Erythroblast (primary cell): Measurements from ENCODE around the gene TUBB.

Experiments used
- DNase-seq, 2 experiments: peaks; one replicate each; lab custom pipeline; 2025; lab: John Stamatoyannopoulos, UW
- GATA1 ChIP-seq: IDR thresholded peaks from 2 replicates; pipeline ENCODE4 v1.6.1; 2011; ENCODE audit warnings: low read depth, mild to moderate bottlenecking, control low read depth, low read length, moderate library complexity
- POLR2A ChIP-seq: IDR thresholded peaks from 2 replicates; pipeline ENCODE4 v1.6.1; 2011; ENCODE audit warnings: mild to moderate bottlenecking, low read length

TUBB gene

DNA sequence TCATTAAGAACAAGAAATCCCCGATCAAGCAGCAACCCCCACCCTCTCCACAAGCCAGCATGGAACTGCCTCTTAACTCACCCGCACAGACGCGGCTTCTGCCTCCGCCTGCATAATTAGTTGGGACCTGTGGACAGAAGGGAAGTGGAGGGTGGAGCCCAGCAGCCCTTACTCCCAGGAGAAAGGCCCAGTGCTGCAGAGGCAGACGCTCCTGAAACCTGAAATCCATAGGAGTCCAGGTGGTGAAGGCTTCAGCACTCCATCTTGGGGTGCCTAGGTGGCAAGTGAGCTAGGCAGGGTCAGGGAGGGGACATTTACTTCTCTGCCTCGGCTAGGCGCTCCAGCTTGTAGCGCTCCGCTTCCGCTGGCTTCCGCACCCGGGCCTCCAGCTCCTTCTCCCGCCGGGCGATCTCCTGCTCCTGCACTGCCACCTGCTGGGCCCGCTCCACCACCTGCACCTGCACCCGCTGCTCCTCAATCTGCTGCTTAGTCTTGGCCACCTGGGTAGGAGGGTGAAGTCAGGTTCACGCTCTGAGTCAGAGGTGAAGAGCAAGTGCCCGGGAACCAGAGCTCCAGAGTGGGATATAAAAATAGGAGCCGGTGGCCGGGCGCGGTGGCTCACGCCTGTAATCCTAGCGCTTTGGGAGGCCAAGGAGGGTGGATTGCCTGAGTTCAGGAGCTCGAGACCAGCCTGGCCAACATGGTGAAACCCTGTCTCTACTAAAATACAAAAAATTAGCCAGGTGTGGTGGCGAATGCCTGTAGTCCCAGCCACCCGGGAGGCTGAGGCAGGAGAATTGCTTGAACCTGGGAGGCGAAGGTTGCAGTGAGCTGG is 10.7 kb downstream of the TUBB start:
- DNase-seq, result peak; percentile 69 to 79
- TF ChIP-seq POLR2A (no peak), GATA1 (no peak)

DNA sequence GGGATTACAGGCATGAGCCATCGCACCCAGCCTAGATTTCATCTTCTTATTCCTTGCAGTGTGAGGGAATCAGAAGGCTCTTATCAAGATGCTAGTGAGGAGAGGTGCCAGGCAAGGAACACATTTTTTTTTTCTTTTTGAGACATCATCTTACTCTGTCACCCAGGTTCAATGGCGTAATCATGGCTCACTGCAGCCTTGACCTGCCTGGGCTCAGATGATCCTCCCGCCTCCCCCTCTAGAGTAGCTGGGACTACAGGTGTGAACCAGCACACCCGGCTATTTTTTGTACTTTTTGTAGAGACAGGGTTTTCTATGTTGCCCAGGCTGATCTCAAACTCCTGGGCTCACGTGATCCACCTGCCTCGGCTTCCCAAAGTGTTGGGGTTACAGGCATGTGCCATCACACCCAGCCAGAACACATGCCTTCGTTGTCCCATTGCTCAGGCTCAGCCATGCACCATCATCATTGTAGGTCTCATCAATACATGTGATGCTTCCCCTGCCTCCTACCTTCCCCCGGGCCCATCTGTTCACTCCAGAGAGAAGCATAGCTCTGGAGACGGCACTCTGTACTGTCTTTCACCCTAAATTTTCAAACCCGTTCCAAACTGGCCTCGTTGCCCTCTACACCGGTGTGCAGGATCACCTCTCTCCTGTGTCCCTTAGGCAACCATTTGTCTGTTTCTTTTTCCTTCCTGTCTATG is 12.2 kb downstream of the TUBB start:
- no peak for TF ChIP-seq POLR2A
- TF ChIP-seq GATA1, result no peak
- DNase-seq, result no peak

DNA sequence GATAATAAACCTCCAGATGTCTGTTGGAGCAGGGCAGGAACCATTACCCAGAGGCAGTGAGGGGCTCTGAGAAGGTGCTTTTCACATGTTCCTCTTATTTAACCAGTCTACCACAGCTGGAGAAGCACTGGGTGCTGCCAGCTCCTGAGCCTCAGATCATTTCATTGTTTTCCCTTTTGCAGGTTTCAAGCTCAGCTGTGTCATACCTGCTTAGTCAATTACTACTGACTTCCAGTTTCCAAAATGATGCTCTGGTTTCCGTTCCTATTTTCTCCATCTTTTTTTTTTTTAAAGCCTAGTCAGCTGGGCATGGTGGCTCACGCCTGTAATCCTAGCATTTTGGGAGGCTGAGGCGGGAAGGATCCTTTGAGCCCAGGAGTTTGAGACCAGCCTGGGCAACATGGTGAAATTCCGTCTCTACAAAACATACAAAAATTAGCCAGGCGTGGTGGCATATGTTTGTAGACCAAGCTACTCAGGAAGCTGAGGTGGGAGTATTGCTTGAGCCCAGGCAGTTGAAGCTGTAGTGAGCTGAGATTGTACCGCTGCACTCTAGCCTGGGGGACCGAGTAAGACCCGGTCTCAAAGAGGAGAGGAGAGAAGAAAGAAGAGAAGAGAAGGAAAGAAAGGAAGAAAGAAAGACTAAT is 15.6 kb downstream of the TUBB start:
- TF ChIP-seq GATA1, result no peak
- no peak for TF ChIP-seq POLR2A
- no peak for DNase-seq

- DNase-seq, result no peak
- TF ChIP-seq POLR2A (no peak), GATA1 (no peak)
These were observed 18.4 kb downstream of the TUBB start for GRCh38 chr6:30738532-30738931.

- TF ChIP-seq GATA1, result no peak
- peak; percentile 4 for TF ChIP-seq POLR2A
- DNase-seq, result no peak
These were observed 20.4 kb downstream of the TUBB start for GRCh38 chr6:30740540-30740870.

- no peak for DNase-seq
- TF ChIP-seq GATA1 (no peak), POLR2A (no peak)
These were observed 21.1 kb downstream of the TUBB start for GRCh38 chr6:30741063-30741779.

- DNase-seq, result no peak
These were observed 21.7 kb downstream of the TUBB start for GRCh38 chr6:30741789-30742315.

GRCh38 chr6:30742316-30743098 is 22.4 kb downstream of the TUBB start, which contains the start of gene FLOT1:
FLOT1 (minus strand) TSS chr6:30742687; CDS start chr6:30742189, 498 bp downstream.
- DNase-seq, result peak; percentile 93 to 96
- peak; percentile 63 for TF ChIP-seq POLR2A
- no peak for TF ChIP-seq GATA1

More at GRCh38 chr6:30741789-30742315, 21.7 kb downstream of the TUBB start:
- TF ChIP-seq GATA1 (no peak), POLR2A (peak; percentile 47)

DNA sequence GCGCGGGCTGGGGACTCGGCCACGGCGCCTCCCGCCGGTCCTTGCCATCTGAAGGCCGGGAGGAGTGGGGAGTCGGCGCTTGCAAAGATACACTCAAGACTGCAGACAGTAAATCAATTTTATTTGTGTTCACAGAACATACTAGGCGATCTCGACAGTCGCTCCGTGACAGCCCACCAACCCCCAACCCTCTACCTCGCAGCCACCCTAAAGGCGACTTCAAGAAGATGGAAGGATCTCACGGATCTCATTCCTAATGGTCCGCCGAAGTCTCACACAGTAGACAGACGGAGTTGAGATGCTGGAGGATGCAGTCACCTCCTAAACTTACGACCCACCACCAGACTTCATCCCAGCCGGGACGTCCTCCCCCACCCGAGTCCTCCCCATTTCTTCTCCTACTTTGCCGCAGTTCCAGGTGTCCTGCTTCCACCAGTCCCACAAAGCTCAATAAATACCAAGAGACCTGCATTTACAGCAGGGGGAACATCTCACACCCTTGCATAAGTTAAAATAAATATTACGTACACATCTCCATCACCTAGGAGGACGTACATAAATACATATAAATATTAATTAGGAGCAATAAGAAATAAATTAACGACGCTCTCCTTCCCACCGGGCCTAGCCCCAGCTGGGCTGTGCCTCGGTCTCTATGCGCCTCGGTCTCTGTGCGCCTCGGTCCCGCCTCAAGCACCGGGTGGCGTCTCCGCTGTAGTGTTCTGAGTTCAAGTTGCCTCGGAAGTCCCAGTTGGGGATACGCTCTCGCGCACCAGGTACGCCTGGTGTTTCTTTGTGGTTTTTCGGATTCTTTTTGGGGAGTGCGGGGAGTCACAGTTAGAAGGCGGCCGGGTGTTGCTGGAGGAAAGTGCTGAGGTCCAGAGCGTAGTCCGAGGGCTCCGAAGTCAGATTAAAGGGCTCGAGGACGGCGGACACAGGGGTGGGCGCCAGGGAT is 23.2 kb downstream of the TUBB start:
- peak; percentile 39 for TF ChIP-seq POLR2A
- no peak for TF ChIP-seq GATA1
- DNase-seq, result peak; percentile 62 to 69

DNA sequence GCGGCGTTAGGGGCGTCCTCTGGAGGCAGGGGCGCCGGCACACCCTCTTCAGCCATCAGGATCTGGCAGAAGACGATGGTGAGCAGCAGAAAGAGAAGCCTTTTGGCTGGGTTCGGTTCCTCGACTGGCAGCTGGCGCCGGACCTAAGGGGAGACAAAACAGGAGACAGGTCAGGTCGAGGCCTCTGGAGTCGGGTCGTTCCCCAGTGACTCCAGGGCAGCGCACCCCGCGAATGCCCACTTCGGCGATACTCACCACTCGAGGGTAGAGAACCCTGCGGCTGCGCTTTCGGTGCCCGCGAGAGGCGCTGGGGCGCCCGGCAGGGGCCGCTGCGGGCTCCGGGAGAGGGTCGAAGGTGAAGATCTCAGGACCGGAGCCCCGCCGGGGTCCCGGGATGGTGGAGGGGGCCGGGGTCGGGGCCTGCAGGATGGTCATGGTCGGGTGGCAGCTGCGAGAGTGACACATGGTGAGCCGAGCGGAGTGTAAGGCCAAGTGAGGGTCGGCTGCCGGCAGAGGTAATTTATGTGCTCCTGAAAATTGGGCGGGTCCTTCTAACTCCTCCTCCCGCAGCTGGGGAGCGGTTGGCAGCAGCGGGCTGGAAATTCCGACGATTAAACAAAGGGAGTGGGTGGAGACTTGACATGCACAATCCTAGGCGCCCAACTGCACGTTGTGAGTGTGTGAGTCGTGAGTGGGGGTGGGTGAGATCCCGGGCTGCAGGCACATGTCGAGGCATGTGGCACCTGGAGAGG is 24.1 kb downstream of the TUBB start, which contains the start of gene IER3:
TSS of gene IER3 (minus strand) at position 494 of the 752 bp plus-strand sequence. CDS start at position 465, 29 bp downstream.
- no peak for TF ChIP-seq GATA1
- peak; percentile 95 for TF ChIP-seq POLR2A
- peak; percentile 75 to 83 for DNase-seq
